GM23338 (cell line): ENCODE results near the gene CAV2. TPM values are rescaled to one million over a fixed set of nuclear protein-coding genes. Genes with fewer than 3 reads are reported as not detected.

Experiments used
- ATAC-seq: fragments of 200-7000 bp; cut with Tn5 transposase; 3 replicates; pipeline ENCODE4 v1.9.1; 2020
- DNase-seq: peaks from one replicate; pipeline ENCODE4 v3.0.0-alpha.2; 2015; ENCODE audit warnings: low spot score
- H2AFZ ChIP-seq: fragments of 200-600 bp; sonication (generic); 2 replicates; pipeline ENCODE4 v1.8.0; 2016; ENCODE audit warnings: antibody characterized with exemption, mild to moderate bottlenecking, moderate library complexity
- H3F3A ChIP-seq: fragments of 200-600 bp; sonication (generic); replicated peaks from 2 replicates; pipeline ENCODE4 v1.8.0; 2017; ENCODE audit warnings: antibody characterized with exemption, mixed run types, low read depth
- H3K27ac ChIP-seq: fragments of 200-600 bp; sonication (generic); 2 replicates; pipeline ENCODE4 v1.6.1; 2016; ENCODE audit warnings: low read depth
- H3K27me3 ChIP-seq: fragments of 200-600 bp; sonication (generic); 2 replicates; pipeline ENCODE4 v1.8.0; 2016; ENCODE audit warnings: mild to moderate bottlenecking, mixed run types, moderate library complexity; ENCODE audit not compliant: insufficient read depth
- H3K36me3 ChIP-seq: fragments of 200-600 bp; sonication (generic); 2 replicates; pipeline ENCODE4 v1.8.0; 2016; ENCODE audit warnings: mild to moderate bottlenecking; ENCODE audit not compliant: insufficient read depth
- H3K4me1 ChIP-seq: fragments of 200-600 bp; sonication (generic); 2 replicates; pipeline ENCODE4 v1.8.0; 2016; ENCODE audit warnings: mild to moderate bottlenecking, moderate library complexity; ENCODE audit not compliant: insufficient read depth
- H3K4me2 ChIP-seq: fragments of 200-600 bp; sonication (generic); 2 replicates; pipeline ENCODE4 v1.7.1; 2017; ENCODE audit warnings: mixed run types
- H3K4me3 ChIP-seq: fragments of 200-600 bp; sonication (generic); 2 replicates; pipeline ENCODE4 v1.6.1; 2016; ENCODE audit warnings: mixed run types
- H3K79me2 ChIP-seq: fragments of 200-600 bp; sonication (generic); replicated peaks from 2 replicates; pipeline ENCODE4 v1.8.0; 2017; ENCODE audit warnings: mild to moderate bottlenecking; ENCODE audit not compliant: insufficient read depth
- H3K9me2 ChIP-seq: fragments of 200-600 bp; sonication (generic); 2 replicates; pipeline ENCODE4 v1.8.0; 2017; ENCODE audit not compliant: insufficient read depth
- H4K20me1 ChIP-seq: fragments of 200-600 bp; sonication (generic); replicated peaks from 2 replicates; pipeline ENCODE4 v1.8.0; 2017; ENCODE audit warnings: mild to moderate bottlenecking; ENCODE audit not compliant: insufficient read depth
- H3K27ac Mint-ChIP-seq: 2 replicates; pipeline ENCODE4 v1.8.0; 2020; ENCODE audit warnings: inconsistent platforms, mild to moderate bottlenecking, moderate library complexity, mixed read lengths
- H3K27me3 Mint-ChIP-seq: 3 replicates; pipeline ENCODE4 v1.8.0; 2022; ENCODE audit warnings: low read depth, mild to moderate bottlenecking, moderate library complexity, mixed read lengths, inconsistent platforms; ENCODE audit not compliant: insufficient read depth, poor library complexity
- H3K36me3 Mint-ChIP-seq: 3 replicates; pipeline ENCODE4 v1.8.0; 2021; ENCODE audit warnings: low read depth, mild to moderate bottlenecking, inconsistent platforms, moderate library complexity, mixed read lengths
- H3K4me1 Mint-ChIP-seq: 3 replicates; pipeline ENCODE4 v1.8.0; 2020; ENCODE audit warnings: mild to moderate bottlenecking, inconsistent platforms, mixed read lengths
- H3K4me3 Mint-ChIP-seq: 3 replicates; pipeline ENCODE4 v1.8.0; 2021; ENCODE audit warnings: moderate library complexity, mild to moderate bottlenecking, inconsistent platforms, mixed read lengths
- H3K9me3 Mint-ChIP-seq: 3 replicates; pipeline ENCODE4 v1.8.0; 2020; ENCODE audit warnings: moderate library complexity, mild to moderate bottlenecking, inconsistent platforms, mixed read lengths
- CREB1 ChIP-seq: fragments of 250-450 bp; sonication (Bioruptor Pico); IDR thresholded peaks from 2 replicates; pipeline ENCODE4 v1.5.0; 2020; ENCODE audit warnings: low read depth, mild to moderate bottlenecking, moderate library complexity
- EZH2 ChIP-seq: fragments of 200-600 bp; sonication (generic); IDR thresholded peaks from one replicate; pipeline ENCODE4 v1.8.0; 2017; ENCODE audit warnings: antibody characterized with exemption, mild to moderate bottlenecking, low read depth; ENCODE audit not compliant: unreplicated experiment
- EZH2phosphoT487 ChIP-seq: fragments of 200-600 bp; sonication (generic); IDR thresholded peaks from one replicate; pipeline ENCODE4 v1.8.1; 2018; ENCODE audit warnings: antibody characterized with exemption; ENCODE audit not compliant: unreplicated experiment
- JUNB ChIP-seq: IDR thresholded peaks from one replicate; pipeline ENCODE4 v1.6.1; 2016; ENCODE audit warnings: antibody characterized with exemption; ENCODE audit not compliant: unreplicated experiment
- NANOG ChIP-seq: IDR thresholded peaks from 2 replicates; pipeline ENCODE4 v1.6.1; 2016; ENCODE audit warnings: antibody characterized with exemption, borderline replicate concordance
- POLR2AphosphoS5 ChIP-seq: IDR thresholded peaks from 2 replicates; pipeline ENCODE4 v1.6.1; 2016; ENCODE audit warnings: antibody characterized with exemption, low read depth
- REST ChIP-seq: IDR thresholded peaks from one replicate; pipeline ENCODE4 v1.6.1; 2018; ENCODE audit warnings: antibody characterized with exemption; ENCODE audit not compliant: unreplicated experiment
- STAT1 ChIP-seq: IDR thresholded peaks from one replicate; pipeline ENCODE4 v1.6.1; 2016; ENCODE audit warnings: antibody characterized with exemption; ENCODE audit not compliant: unreplicated experiment
- ZNF114 ChIP-seq: fragments of 250-450 bp; sonication (Bioruptor Pico); IDR thresholded peaks from 2 replicates; pipeline ENCODE4 v1.5.0; 2020; ENCODE audit warnings: mild to moderate bottlenecking, moderate library complexity
- ZNF331 ChIP-seq: fragments of 250-450 bp; sonication (Bioruptor Pico); IDR thresholded peaks from 2 replicates; pipeline ENCODE4 v1.5.0; 2020; ENCODE audit warnings: low read depth, mild to moderate bottlenecking, moderate library complexity
- polyA plus RNA-seq: library from polyadenylated mRNA; unstranded; fragments of >200 nt; fragmentation: Nextera tagmentation; extraction: Ambion mirVana; gene quantifications from 2 replicates; pipeline ENCODE4 v1.2.1, GENCODE V29; 2016
- total RNA-seq: library from RNA; depleted of rRNA; stranded (reverse); fragments of >200 nt; shearing (Covaris generic); gene quantifications from 2 replicates; pipeline ENCODE4 v1.2.3, GENCODE V29; 2014
- TF ChIP-seq, protein P1 (sequence below): fragments of 250-450 bp; sonication (Bioruptor Pico); IDR thresholded peaks from 2 replicates; pipeline ENCODE4 v1.5.0; 2020; ENCODE audit warnings: mild to moderate bottlenecking, moderate library complexity
- TF ChIP-seq, protein P2 (sequence below), 2 experiments: fragments of 200-600 bp in 1 of 2; sonication (generic) in 1 of 2; conservative IDR thresholded peaks; 2 replicates each; pipeline versions ENCODE4 v1.5.1 to v1.6.1; 2016 to 2017; ENCODE audit warnings: antibody characterized with exemption in 2 of 2, low read depth in 2 of 2, mild to moderate bottlenecking in 2 of 2, moderate library complexity in 1 of 2
- TF ChIP-seq, protein P3 (sequence below): IDR thresholded peaks from 2 replicates; pipeline ENCODE4 v1.6.1; 2016; ENCODE audit warnings: antibody characterized with exemption

CAV2 gene
- total and polyA plus RNA-seq, 2 experiments from 2014 or later = 4.2 to 6.6 TPM

DNA sequence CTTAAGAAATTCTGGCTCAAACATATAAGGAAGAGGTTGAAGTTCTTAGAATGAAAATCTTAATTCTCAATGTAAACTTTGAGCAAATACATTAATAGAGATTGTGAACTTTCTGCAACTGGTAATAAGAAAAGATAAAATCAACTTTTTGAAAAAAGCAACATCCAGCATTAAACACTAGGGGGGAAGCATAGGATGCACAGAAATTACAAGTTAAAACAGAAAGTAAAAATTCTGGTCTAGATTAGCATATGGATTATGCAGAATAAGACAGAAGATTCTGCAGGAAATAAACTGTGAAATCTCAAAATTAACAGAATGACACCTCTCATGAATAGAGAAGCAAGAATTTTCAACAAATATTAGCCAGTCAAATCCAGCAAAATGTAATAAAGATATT lies 38.0 kb upstream of the CAV2 start:
- TF ChIP-seq, protein P1, sequence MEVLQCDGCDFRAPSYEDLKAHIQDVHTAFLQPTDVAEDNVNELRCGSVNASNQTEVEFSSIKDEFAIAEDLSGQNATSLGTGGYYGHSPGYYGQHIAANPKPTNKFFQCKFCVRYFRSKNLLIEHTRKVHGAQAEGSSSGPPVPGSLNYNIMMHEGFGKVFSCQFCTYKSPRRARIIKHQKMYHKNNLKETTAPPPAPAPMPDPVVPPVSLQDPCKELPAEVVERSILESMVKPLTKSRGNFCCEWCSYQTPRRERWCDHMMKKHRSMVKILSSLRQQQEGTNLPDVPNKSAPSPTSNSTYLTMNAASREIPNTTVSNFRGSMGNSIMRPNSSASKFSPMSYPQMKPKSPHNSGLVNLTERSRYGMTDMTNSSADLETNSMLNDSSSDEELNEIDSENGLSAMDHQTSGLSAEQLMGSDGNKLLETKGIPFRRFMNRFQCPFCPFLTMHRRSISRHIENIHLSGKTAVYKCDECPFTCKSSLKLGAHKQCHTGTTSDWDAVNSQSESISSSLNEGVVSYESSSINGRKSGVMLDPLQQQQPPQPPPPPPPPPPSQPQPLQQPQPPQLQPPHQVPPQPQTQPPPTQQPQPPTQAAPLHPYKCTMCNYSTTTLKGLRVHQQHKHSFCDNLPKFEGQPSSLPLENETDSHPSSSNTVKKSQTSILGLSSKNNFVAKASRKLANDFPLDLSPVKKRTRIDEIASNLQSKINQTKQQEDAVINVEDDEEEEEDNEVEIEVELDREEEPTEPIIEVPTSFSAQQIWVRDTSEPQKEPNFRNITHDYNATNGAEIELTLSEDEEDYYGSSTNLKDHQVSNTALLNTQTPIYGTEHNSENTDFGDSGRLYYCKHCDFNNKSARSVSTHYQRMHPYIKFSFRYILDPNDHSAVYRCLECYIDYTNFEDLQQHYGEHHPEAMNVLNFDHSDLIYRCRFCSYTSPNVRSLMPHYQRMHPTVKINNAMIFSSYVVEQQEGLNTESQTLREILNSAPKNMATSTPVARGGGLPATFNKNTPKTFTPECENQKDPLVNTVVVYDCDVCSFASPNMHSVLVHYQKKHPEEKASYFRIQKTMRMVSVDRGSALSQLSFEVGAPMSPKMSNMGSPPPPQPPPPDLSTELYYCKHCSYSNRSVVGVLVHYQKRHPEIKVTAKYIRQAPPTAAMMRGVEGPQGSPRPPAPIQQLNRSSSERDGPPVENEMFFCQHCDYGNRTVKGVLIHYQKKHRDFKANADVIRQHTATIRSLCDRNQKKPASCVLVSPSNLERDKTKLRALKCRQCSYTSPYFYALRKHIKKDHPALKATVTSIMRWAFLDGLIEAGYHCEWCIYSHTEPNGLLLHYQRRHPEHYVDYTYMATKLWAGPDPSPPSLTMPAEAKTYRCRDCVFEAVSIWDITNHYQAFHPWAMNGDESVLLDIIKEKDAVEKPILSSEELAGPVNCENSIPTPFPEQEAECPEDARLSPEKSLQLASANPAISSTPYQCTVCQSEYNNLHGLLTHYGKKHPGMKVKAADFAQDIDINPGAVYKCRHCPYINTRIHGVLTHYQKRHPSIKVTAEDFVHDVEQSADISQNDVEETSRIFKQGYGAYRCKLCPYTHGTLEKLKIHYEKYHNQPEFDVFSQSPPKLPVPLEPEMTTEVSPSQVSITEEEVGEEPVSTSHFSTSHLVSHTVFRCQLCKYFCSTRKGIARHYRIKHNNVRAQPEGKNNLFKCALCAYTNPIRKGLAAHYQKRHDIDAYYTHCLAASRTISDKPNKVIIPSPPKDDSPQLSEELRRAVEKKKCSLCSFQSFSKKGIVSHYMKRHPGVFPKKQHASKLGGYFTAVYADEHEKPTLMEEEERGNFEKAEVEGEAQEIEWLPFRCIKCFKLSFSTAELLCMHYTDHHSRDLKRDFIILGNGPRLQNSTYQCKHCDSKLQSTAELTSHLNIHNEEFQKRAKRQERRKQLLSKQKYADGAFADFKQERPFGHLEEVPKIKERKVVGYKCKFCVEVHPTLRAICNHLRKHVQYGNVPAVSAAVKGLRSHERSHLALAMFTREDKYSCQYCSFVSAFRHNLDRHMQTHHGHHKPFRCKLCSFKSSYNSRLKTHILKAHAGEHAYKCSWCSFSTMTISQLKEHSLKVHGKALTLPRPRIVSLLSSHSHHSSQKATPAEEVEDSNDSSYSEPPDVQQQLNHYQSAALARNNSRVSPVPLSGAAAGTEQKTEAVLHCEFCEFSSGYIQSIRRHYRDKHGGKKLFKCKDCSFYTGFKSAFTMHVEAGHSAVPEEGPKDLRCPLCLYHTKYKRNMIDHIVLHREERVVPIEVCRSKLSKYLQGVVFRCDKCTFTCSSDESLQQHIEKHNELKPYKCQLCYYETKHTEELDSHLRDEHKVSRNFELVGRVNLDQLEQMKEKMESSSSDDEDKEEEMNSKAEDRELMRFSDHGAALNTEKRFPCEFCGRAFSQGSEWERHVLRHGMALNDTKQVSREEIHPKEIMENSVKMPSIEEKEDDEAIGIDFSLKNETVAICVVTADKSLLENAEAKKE (CRISPR knock-in tag) = no peak
- TF ChIP-seq NANOG (no peak), ZNF331 (CRISPR knock-in tag) (no peak), POLR2AphosphoS5 (no peak), CREB1 (no peak), JUNB (no peak), EZH2phosphoT487 (no peak), STAT1 (no peak), ZNF114 (no peak), REST (no peak), EZH2 (no peak)
- TF ChIP-seq, protein P2, sequence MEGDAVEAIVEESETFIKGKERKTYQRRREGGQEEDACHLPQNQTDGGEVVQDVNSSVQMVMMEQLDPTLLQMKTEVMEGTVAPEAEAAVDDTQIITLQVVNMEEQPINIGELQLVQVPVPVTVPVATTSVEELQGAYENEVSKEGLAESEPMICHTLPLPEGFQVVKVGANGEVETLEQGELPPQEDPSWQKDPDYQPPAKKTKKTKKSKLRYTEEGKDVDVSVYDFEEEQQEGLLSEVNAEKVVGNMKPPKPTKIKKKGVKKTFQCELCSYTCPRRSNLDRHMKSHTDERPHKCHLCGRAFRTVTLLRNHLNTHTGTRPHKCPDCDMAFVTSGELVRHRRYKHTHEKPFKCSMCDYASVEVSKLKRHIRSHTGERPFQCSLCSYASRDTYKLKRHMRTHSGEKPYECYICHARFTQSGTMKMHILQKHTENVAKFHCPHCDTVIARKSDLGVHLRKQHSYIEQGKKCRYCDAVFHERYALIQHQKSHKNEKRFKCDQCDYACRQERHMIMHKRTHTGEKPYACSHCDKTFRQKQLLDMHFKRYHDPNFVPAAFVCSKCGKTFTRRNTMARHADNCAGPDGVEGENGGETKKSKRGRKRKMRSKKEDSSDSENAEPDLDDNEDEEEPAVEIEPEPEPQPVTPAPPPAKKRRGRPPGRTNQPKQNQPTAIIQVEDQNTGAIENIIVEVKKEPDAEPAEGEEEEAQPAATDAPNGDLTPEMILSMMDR (conservative IDR thresholded peaks at IDR 0.05; ENCODE audit: low read depth in 2 of 2) = no peak
- TF ChIP-seq, protein P3, sequence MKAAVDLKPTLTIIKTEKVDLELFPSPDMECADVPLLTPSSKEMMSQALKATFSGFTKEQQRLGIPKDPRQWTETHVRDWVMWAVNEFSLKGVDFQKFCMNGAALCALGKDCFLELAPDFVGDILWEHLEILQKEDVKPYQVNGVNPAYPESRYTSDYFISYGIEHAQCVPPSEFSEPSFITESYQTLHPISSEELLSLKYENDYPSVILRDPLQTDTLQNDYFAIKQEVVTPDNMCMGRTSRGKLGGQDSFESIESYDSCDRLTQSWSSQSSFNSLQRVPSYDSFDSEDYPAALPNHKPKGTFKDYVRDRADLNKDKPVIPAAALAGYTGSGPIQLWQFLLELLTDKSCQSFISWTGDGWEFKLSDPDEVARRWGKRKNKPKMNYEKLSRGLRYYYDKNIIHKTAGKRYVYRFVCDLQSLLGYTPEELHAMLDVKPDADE = no peak
- Mint-ChIP-seq H3K4me1 (peaks cover 7% of the 10 kb centered on the region), H3K4me3 (no peak overlapping the region), H3K27ac (no peak overlapping the region), H3K36me3 (no peaks in the 10 kb centered on the region), H3K9me3 (no peaks in the 10 kb centered on the region), H3K27me3 (no peaks in the 10 kb centered on the region)
- no peak overlapping the region for H2AFZ ChIP-seq
- H4K20me1 ChIP-seq = no peaks in the 10 kb centered on the region
- no peak overlapping the region for H3K4me2 ChIP-seq
- H3F3A ChIP-seq = no peaks in the 10 kb centered on the region
- H3K36me3 ChIP-seq = no peaks in the 10 kb centered on the region
- H3K27me3 ChIP-seq = no peaks in the 10 kb centered on the region
- DNase-seq (no peak), ATAC-seq (no peak)
- H3K4me3 ChIP-seq = no peak overlapping the region
- no peaks in the 10 kb centered on the region for H3K9me2 ChIP-seq
- no peaks in the 10 kb centered on the region; the same call in none of the 2 replicates for H3K4me1 ChIP-seq
- no peaks in the 10 kb centered on the region for H3K79me2 ChIP-seq
- H3K27ac ChIP-seq = no peak overlapping the region
